GM19043 (cell line): ENCODE results near the gene ENSA.
"Not testable (repeated sequence)": the region's sequence is repeated elsewhere in the genome, so short reads cannot be mapped to it uniquely, and the experiment has no call there.

Experiments used
- ATAC-seq: cut with Tn5 transposase; IDR thresholded peaks from one replicate; pipeline ENCODE4 v1.9.1; 2021; ENCODE audit warnings: low read depth; ENCODE audit not compliant: unreplicated experiment

The ENSA gene, protein sequence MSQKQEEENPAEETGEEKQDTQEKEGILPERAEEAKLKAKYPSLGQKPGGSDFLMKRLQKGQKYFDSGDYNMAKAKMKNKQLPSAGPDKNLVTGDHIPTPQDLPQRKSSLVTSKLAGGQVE

DNA sequence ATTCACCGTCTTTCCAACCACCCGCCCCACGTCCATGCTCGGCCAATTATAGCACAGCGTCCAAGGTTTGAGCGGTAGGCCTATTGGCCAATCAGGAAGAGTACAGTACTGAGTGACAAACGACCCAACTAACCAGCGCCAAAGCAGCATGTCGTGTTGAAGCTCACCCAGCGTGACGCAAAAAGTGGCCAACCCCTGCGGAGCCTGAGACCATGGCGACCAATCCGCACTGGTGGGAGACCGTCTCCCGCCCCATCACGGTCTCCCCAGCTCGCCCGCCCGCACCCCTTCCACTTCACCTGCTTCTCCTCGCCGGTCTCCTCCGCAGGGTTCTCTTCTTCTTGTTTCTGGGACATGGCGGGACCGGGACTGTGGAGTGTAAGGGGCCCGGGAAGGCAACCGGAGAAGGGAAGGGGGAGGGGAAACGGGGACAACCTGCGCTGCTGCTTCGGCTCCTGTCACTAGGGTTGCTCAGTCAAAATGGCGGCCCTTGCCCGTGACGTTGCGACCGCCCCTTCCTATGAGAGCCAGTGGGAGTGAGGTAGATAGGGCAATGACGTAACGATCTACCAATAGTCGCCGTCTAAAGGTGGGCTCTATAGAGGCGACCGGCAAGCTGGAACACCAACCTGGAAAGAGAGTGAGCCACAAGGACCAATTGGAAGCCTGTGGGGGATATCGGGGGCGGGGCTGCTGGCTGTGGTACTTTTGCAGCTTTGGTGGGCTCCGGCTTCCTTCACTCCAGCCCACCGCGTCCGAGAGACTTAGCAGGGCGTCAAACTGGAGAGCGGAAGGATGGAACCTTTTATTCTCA lies at the start of gene ENSA:
ENSA (minus strand) TSS at position 498 of the 814 bp plus-strand sequence; CDS start at position 356, 142 bp downstream.
- ATAC-seq: peak; percentile 90

DNA sequence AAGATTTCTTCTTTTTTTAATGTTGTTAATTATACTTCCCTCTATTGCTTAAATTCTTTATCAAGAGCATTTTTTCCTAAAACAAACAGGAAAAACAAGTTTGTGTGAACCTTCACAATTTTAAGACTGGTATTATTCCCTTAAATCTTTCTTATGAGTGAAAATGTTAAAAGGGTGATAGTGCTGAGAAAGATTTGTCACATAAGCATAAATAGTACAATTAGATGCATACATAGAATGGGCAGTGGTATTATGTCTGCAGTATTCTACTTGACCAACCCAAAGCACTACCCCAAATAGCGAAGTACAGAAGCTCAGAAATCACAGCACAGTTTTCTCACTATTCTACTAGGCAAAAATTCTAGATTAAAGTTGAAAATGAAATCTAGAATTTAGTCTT lies 49.6 kb upstream of the ENSA start:
- no peak for ATAC-seq

DNA sequence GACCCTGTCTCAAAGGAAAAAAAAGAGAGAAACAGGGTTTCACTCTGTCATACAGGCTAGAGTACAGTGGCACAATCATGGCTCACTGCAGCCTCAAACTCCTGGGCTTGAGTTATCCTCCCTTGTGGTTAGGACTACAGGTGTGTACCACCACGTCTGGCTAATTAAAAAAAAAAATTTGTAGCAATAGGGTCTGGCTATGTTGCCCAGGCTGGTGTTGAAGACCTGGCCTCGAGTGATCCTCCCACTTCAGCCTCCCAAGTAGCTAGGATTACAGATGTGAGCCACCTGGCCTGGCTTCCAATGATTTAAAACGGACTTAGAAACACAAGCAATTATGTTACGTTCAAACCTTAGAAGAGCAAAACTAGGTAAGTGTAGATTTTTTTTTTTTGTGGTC lies 45.5 kb upstream of the ENSA start:
- ATAC-seq: no peak

DNA sequence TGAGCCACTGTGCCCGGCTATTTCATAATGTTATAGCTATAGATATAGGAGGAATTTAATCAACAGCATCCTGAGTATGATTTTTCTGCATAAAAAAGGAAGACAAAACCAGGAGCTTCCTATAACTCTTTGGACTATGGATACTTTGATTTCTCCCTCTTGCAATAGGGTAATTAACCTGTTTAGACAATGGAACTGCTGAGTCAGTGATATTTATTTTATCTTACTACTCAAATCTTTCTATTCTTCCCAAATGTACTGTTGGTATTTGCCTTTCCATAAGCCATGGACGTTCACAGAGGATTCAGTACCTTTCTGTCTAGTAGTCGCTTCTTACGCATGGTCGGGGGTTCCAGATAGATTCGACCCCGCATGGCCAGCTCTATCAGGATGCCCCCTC lies 33.9 kb upstream of the ENSA start:
- no peak for ATAC-seq

DNA sequence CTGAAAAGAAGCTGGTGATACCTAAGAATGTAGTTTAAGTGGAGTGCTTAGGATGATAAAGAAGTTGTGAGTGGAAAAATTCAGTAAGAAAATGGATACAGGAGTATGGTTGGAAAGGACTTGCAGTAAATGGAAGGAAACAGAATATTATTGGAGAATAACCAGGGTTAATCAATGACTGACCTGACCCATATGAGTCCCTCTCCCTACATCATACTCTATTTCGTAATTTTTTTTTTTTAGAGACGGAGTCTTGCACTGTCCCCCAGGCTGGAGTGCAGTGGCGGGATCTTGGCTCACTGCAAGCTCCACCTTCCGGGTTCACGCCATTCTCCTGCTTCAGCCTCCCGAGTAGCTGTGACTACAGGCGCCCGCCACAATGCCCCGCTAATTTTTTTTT lies 33.4 kb upstream of the ENSA start:
- ATAC-seq: no peak

DNA sequence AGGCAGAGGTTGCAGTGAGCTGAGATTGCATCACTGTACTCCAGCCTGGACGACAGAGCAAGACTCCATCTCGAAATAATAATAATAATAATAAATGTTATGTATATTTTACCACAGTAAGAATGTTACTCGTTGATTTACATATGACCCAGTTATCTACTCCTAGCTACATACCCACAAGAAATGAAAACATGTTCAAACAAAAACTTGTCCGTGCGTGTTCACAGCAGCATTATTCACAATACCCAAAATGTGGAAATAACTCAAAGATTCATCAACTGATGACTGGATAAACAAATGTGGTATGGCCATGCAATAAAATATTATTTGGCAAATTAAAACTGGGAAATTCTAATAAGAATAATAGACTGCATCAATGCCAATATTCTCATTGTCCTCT lies 31.7 kb upstream of the ENSA start:
- no peak for ATAC-seq

DNA sequence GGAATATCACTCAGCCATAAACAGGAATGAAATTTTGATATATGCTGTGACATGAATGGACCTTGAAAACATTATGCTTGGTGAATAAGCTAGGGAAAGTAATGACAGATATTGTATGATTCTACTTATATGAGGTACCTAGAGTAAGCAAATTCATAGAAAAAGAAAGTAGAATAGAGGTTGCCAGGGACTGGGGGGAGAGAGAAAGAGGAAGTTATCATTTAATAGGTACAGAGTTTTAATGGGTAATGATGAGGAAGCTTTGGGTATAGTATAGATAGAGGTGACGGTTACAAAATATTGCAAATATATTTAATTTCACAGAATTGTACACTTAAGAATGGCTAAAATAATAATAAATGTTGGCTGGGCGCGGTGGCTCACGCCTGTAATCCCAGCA lies 31.2 kb upstream of the ENSA start:
- ATAC-seq: no peak

- not testable (repeated sequence) for ATAC-seq
Observed at GRCh38 chr1:150657064-150657463, 27.7 kb upstream of the ENSA start.

DNA sequence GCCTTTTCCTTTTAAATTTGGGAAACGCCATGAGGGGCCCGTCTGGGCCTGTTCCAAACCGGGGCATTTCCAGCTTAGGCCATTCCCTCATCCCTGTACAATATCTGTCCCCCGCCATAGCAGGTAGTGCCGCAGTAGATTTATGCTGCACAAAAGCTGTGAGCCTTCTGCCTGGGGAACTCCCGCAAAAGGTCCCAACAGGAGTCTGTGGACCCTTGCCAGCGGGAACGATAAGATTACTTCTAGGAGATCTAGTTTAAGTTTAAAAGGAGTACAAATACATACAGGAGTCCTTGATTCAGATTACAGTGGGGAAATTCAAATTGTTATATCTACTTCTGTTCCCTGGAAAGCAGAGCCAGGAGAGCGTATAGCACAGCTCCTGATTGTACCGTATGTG lies 25.2 kb upstream of the ENSA start:
- ATAC-seq: not testable (repeated sequence)

DNA sequence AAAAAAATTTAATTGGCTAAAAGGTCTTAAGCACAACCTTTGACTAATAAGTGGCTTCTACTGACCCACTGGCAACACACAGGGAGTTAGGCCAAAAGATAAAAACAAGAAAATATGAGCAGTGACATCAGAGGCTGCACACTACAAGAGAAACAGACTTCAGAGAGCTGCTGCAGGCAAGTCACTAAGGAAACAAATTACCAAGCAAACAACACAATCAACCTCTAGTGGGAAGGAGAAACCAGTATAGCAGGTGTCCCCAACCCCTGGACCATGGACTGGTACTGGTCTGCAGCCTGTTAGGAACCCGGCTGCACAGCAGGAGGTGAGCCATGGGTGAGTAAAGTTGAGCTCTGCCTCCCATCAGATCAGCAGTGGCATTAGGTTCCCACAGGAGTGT lies 20.8 kb upstream of the ENSA start:
- no peak for ATAC-seq

- no peak for ATAC-seq
Observed at GRCh38 chr1:150649441-150650075, 20.1 kb upstream of the ENSA start.

GRCh38 chr1:150642296-150642695 lies 12.9 kb upstream of the ENSA start:
- no peak for ATAC-seq

- ATAC-seq: not testable (repeated sequence)
Observed at GRCh38 chr1:150641126-150641815, 11.9 kb upstream of the ENSA start.

DNA sequence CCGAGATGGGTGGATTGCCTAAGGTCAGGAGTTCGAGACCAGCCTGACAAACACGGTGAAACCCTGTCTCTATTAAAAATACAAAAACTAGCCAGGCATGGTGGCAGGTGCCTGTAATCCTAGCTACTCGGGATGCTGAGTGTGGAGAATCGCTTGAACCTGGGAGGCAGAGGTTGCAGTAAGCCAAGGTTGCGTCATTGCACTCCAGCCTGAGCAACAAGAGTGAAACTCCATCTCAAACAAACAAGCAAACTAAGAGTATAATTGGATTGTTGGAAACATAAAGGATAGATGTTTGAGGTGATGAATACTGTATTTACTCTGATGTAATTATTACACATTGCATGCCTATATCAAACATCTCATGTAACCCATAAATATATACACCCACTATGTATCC lies 9.0 kb upstream of the ENSA start:
- ATAC-seq: not testable (repeated sequence)

DNA sequence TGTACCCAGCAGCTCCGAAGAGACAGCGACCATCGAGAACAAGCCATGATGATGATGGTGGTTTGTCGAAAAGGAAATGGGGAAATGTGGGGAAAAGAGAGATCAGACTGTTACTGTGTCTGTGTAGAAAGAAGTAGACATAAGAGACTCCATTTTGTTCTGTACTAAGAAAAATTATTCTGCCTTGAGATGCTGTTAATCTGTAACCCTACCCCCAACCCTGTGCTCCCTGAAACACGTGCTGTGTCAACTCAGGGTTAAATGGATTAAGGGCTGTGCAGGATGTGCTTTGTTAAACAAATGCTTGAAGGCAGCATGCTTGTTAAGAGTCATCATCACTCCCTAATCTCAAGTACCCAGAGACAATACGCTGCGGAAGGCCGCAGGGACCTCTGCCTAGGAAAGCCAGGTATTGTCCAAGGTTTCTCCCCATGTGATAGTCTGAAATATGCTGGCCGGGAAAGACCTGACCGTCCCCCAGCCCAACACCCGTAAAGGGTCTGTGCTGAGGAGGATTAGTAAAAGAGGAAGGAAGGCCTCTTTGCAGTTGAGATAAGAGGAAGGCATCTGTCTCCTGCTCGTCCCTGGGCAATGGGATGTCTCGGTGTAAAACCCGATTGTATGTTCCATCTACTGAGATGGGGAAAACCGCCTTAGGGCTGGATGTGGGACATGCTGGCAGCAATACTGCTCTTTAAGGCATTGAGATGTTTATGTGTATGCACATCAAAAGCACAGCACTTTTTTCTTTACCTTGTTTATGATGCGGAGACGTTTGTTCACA lies 5.6 kb upstream of the ENSA start:
- not testable (repeated sequence) for ATAC-seq

DNA sequence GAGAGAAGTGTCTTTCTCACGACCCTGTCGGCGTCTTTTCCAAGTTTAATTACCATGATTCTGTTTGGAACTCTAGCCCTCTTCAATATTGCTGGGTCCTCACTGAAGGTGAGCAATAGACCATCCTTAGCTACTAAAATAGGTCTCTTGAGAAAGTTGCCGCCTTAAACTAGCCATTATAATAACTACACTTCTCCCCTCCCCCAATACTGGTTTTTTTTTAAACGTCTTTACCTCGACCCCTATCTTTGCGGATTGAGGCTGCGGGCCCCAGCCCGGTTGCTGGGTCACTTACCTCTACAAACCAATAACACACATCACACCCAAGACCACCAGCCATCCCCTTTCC lies 672 bp downstream of the ENSA start:
- ATAC-seq: no peak

- no peak for ATAC-seq
Observed at GRCh38 chr1:150627826-150628410, 1.5 kb downstream of the ENSA start.

DNA sequence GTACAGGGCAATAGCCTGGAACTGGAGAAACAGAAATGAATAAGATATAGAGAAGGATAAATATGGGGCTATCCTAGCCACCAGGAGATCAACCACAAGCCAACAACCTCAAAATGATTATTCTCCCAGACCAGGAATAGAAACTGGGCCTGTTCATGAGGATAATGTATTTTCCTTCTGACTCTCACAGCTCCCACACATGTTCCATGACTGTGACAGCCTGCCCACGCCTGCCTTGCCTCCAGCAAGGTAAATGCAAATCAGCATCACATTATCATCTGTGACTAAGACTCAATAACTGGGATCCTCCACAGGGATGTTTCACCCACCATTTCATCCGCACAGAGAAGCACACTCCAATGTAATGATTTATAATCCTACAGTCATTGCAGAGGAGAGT lies 3.3 kb downstream of the ENSA start:
- no peak for ATAC-seq

DNA sequence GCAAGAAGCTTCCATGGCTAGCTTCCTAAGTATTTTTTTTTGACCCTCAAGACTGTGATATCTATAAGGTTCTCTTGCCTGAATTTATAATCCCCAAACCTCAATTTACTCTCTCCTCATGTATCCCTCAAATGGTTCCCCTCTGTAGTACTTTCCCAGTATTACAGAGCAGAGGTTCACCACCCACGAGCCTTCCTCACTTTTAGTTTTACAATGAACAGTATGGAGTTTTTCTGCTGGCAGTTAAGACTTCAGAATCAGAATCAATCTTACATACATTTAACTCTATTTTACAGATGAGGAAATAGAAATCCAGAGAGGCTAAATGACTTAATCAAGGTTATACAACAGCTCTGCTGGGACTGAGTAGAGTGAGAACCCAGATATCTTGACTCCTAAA lies 4.9 kb downstream of the ENSA start:
- ATAC-seq: not testable (repeated sequence)

GRCh38 chr1:150624134-150624533 lies 5.3 kb downstream of the ENSA start:
- not testable (repeated sequence) for ATAC-seq
